Astrocyte of the cerebellum (primary cell): Measurements from ENCODE around the gene ASCC3.

Source experiments
- DNase-seq: peaks from one replicate; pipeline ENCODE4 v3.0.0-alpha.2; 2011; ENCODE audit warnings: low read depth
- H3K4me3 ChIP-seq: 2 replicates; pipeline ENCODE4 v1.5.1; 2011; ENCODE audit warnings: mild to moderate bottlenecking, low read depth, low read length, moderate library complexity
- CTCF ChIP-seq: IDR thresholded peaks from 2 replicates; pipeline ENCODE4 v1.5.1; 2012; ENCODE audit warnings: low read length, low read depth, moderate library complexity, mild to moderate bottlenecking; ENCODE audit errors: missing control alignments
- in situ Hi-C: cut with HindIII; loops from 2 replicates; pipeline ENCODE4 v1.10.0; 2017; ENCODE audit warnings: low sequenced_read_pairs

Gene ASCC3

GRCh38 chr6:100473182-100473581 is 407.9 kb downstream of the ASCC3 start:
- TF ChIP-seq CTCF = no peak
- H3K4me3 ChIP-seq = no peak overlapping the region
- in situ Hi-C loops = no loop called here
- DNase-seq = no peak

- no peak for DNase-seq
- TF ChIP-seq CTCF = no peak
- in situ Hi-C loops = no loop called here
- H3K4me3 ChIP-seq = no peak overlapping the region
Observed at GRCh38 chr6:100472674-100473073, 408.5 kb downstream of the ASCC3 start.

GRCh38 chr6:100470422-100471120 is 410.6 kb downstream of the ASCC3 start:
- no peak for TF ChIP-seq CTCF
- no peak for DNase-seq
- no peak overlapping the region for H3K4me3 ChIP-seq
- in situ Hi-C loops = no loop called here

GRCh38 chr6:100469101-100469859 is 411.8 kb downstream of the ASCC3 start:
- no peak for TF ChIP-seq CTCF
- in situ Hi-C loops = no loop called here
- no peak overlapping the region for H3K4me3 ChIP-seq
- no peak for DNase-seq

- TF ChIP-seq CTCF = no peak
- DNase-seq = no peak
- in situ Hi-C loops = no loop called here
- H3K4me3 ChIP-seq = no peak overlapping the region
Observed at GRCh38 chr6:100468016-100468622, 413.0 kb downstream of the ASCC3 start.

GRCh38 chr6:100467129-100468015 is 413.8 kb downstream of the ASCC3 start:
- in situ Hi-C loops = no loop called here
- no peak overlapping the region for H3K4me3 ChIP-seq
- DNase-seq = no peak
- no peak for TF ChIP-seq CTCF
